ENCODE results near the gene ZRANB2. TPM values are rescaled to one million over a fixed set of nuclear protein-coding genes. Genes with fewer than 3 reads are reported as not detected.

Gene ZRANB2
- total RNA-seq, 1 donor from 2014 or later: 60.7 TPM

DNA sequence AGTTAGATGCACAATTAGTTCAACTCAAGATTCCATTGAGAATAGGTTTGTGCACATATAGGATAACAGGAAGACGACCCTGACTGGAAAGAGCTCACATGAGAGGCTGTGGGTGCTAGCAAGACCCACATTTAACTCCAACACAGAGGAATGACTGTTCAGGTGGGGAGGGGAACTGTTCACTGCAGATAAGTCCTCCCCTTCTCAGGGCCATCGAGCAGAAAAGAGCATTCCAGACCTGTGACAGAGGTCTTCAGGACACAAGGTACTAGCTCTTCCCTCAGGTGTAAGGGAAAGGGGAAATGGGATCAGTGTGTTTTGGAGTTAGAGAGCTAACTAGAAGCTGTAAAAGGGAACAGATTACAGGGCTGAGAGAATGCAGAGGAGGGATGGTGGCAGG is 41.9 kb downstream of the ZRANB2 start:
- Mint-ChIP-seq H3K9me3 (ENCODE audit: low read depth) (no peaks in the 10 kb centered on the region), H3K36me3 (ENCODE audit: low read depth) (peaks cover 4% of the 10 kb centered on the region), H3K4me1 (ENCODE audit: low read depth) (peaks cover 10% of the 10 kb centered on the region), H3K27ac (ENCODE audit: unreplicated experiment) (no peak overlapping the region), H3K27me3 (ENCODE audit: low read depth) (peaks cover 27% of the 10 kb centered on the region), H3K4me3 (ENCODE audit: unreplicated experiment) (no peak overlapping the region)
- DNase-seq (ENCODE audit: low spot score): no peak
- TF ChIP-seq, protein P1, sequence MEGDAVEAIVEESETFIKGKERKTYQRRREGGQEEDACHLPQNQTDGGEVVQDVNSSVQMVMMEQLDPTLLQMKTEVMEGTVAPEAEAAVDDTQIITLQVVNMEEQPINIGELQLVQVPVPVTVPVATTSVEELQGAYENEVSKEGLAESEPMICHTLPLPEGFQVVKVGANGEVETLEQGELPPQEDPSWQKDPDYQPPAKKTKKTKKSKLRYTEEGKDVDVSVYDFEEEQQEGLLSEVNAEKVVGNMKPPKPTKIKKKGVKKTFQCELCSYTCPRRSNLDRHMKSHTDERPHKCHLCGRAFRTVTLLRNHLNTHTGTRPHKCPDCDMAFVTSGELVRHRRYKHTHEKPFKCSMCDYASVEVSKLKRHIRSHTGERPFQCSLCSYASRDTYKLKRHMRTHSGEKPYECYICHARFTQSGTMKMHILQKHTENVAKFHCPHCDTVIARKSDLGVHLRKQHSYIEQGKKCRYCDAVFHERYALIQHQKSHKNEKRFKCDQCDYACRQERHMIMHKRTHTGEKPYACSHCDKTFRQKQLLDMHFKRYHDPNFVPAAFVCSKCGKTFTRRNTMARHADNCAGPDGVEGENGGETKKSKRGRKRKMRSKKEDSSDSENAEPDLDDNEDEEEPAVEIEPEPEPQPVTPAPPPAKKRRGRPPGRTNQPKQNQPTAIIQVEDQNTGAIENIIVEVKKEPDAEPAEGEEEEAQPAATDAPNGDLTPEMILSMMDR (IDR thresholded peaks at IDR 0.05): no peak

- H3K27me3 Mint-ChIP-seq (ENCODE audit: low read depth): peaks cover 33% of the 10 kb centered on the region
- H3K36me3 Mint-ChIP-seq (ENCODE audit: low read depth): peaks cover 4% of the 10 kb centered on the region
- H3K27ac Mint-ChIP-seq (ENCODE audit: unreplicated experiment): no peak overlapping the region
- DNase-seq (ENCODE audit: low spot score): no peak
- peaks cover 10% of the 10 kb centered on the region for H3K4me1 Mint-ChIP-seq (ENCODE audit: low read depth)
- TF ChIP-seq, protein P1 (IDR thresholded peaks at IDR 0.05): no peak
- H3K9me3 Mint-ChIP-seq (ENCODE audit: low read depth): no peaks in the 10 kb centered on the region
- H3K4me3 Mint-ChIP-seq (ENCODE audit: unreplicated experiment): no peak overlapping the region
These were observed 42.8 kb downstream of the ZRANB2 start for GRCh38 chr1:71037829-71038620.

DNA sequence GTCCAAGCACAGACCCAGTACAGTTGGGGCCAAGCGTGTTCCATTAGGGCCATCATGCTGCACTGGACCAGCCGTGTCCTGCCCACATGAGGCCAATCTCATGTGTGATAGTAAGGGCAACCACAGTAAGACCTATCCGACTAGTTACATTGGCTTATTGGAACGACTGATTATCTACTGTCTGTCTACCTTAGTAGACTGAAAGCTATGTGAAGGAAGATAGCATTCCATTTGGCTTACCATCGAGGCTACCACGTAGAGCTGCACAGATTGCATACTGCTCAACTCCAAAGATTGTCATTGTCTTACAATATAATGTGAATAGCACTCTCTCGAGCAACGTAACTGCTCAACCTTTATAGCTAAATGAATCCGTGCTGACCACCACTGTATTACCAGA is 43.8 kb downstream of the ZRANB2 start:
- peaks cover 4% of the 10 kb centered on the region for H3K36me3 Mint-ChIP-seq (ENCODE audit: low read depth)
- TF ChIP-seq, protein P1 (IDR thresholded peaks at IDR 0.05): no peak
- H3K9me3 Mint-ChIP-seq (ENCODE audit: low read depth): no peaks in the 10 kb centered on the region
- peaks cover 10% of the 10 kb centered on the region for H3K4me1 Mint-ChIP-seq (ENCODE audit: low read depth)
- DNase-seq (ENCODE audit: low spot score): no peak
- peaks cover 38% of the 10 kb centered on the region for H3K27me3 Mint-ChIP-seq (ENCODE audit: low read depth)
- no peak overlapping the region for H3K4me3 Mint-ChIP-seq (ENCODE audit: unreplicated experiment)
- no peak overlapping the region for H3K27ac Mint-ChIP-seq (ENCODE audit: unreplicated experiment)

- Mint-ChIP-seq H3K4me1 (ENCODE audit: low read depth) (peaks cover 3% of the 10 kb centered on the region), H3K27me3 (ENCODE audit: low read depth) (peaks cover 28% of the 10 kb centered on the region), H3K4me3 (ENCODE audit: unreplicated experiment) (no peak overlapping the region), H3K27ac (ENCODE audit: unreplicated experiment) (no peak overlapping the region), H3K36me3 (ENCODE audit: low read depth) (peaks cover 3% of the 10 kb centered on the region), H3K9me3 (ENCODE audit: low read depth) (no peaks in the 10 kb centered on the region)
- DNase-seq (ENCODE audit: low spot score): no peak
- TF ChIP-seq, protein P1 (IDR thresholded peaks at IDR 0.05): no peak
These were observed 47.7 kb downstream of the ZRANB2 start for GRCh38 chr1:71033136-71033535.

DNA sequence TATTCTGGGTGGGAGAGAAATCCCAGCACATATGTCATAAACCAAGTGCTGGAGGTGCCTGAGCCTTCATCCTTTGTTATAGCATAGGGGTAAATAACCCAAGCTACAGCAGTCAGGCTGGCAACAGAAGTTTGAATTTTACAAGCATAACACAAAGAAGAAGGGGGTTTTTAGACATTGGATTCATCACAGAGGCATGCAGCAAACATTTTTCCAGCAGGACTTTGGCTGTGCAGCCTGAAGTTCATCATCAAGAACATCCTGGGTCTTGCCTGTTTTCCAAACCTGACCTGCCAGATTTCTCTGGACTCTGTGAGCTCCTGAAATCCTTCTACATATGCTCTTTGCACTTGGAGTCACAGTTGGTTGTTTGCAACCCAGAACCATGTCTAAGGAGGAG is 49.4 kb downstream of the ZRANB2 start:
- Mint-ChIP-seq H3K27me3 (ENCODE audit: low read depth) (peaks cover 28% of the 10 kb centered on the region), H3K4me1 (ENCODE audit: low read depth) (peaks cover 3% of the 10 kb centered on the region), H3K27ac (ENCODE audit: unreplicated experiment) (no peak overlapping the region), H3K36me3 (ENCODE audit: low read depth) (peaks cover 3% of the 10 kb centered on the region), H3K4me3 (ENCODE audit: unreplicated experiment) (no peak overlapping the region), H3K9me3 (ENCODE audit: low read depth) (no peaks in the 10 kb centered on the region)
- TF ChIP-seq, protein P1 (IDR thresholded peaks at IDR 0.05): no peak
- no peak for DNase-seq (ENCODE audit: low spot score)
